ENCODE results near the gene NALCN.

Gene NALCN

GRCh38 chr13:101271681-101272245 lies 144.5 kb downstream of the NALCN start:
- DNase-seq: no peak

GRCh38 chr13:101267656-101268055 lies 148.7 kb downstream of the NALCN start:
- no peak for DNase-seq

- DNase-seq: no peak
Measured at GRCh38 chr13:101265934-101266333, 150.4 kb downstream of the NALCN start.

GRCh38 chr13:101264931-101265330 lies 151.4 kb downstream of the NALCN start:
- no peak for DNase-seq

GRCh38 chr13:101262306-101262705 lies 154.0 kb downstream of the NALCN start:
- no peak for DNase-seq

GRCh38 chr13:101258509-101258908 lies 157.8 kb downstream of the NALCN start:
- no peak for DNase-seq

- peak; percentile 51 for DNase-seq
Measured at GRCh38 chr13:101258071-101258470, 158.2 kb downstream of the NALCN start.

- no peak for DNase-seq
Measured at GRCh38 chr13:101248739-101249514, 167.4 kb downstream of the NALCN start.

GRCh38 chr13:101242720-101243119 lies 173.6 kb downstream of the NALCN start:
- no peak for DNase-seq

- DNase-seq: no peak
Measured at GRCh38 chr13:101238555-101238954, 177.8 kb downstream of the NALCN start.

GRCh38 chr13:101231751-101232428 lies 184.4 kb downstream of the NALCN start:
- no peak for DNase-seq

- DNase-seq: no peak
Measured at GRCh38 chr13:101230271-101230890, 185.9 kb downstream of the NALCN start.

GRCh38 chr13:101219609-101220265 lies 196.6 kb downstream of the NALCN start:
- DNase-seq: no peak

GRCh38 chr13:101218484-101218883 lies 197.8 kb downstream of the NALCN start:
- DNase-seq: no peak

GRCh38 chr13:101217086-101217485 lies 199.2 kb downstream of the NALCN start:
- DNase-seq: no peak

- DNase-seq: no peak
Measured at GRCh38 chr13:101211261-101211660, 205.0 kb downstream of the NALCN start.

GRCh38 chr13:101210774-101211173 lies 205.5 kb downstream of the NALCN start:
- no peak for DNase-seq

- DNase-seq: no peak
Measured at GRCh38 chr13:101209206-101209893, 207.0 kb downstream of the NALCN start.

- no peak for DNase-seq
Measured at GRCh38 chr13:101205408-101205807, 210.9 kb downstream of the NALCN start.

- DNase-seq: no peak
Measured at GRCh38 chr13:101204270-101205020, 211.9 kb downstream of the NALCN start.

- no peak for DNase-seq
Measured at GRCh38 chr13:101202590-101202989, 213.7 kb downstream of the NALCN start.

GRCh38 chr13:101190976-101191375 lies 225.3 kb downstream of the NALCN start:
- no peak for DNase-seq

Data from hematopoietic multipotent progenitor cell treated with erythropoietin and hydrocortisone succinate and interleukin-3 and kit ligand, for 6 days (in vitro differentiated cells).